Testis (tissue), 3 donors: ENCODE data around the gene VSIG10L. TPM values are rescaled to one million over a fixed set of nuclear protein-coding genes. Genes with fewer than 3 reads are reported as not detected.

Experiments used
- DNase-seq: peaks from one replicate; pipeline ENCODE4 v3.0.0-alpha.2; 2019
- H3K27ac ChIP-seq, 2 donors: fragments of 200-600 bp; sonication (generic); one replicate each; pipeline ENCODE4 v1.5.1; 2019
- H3K27me3 ChIP-seq: fragments of 200-600 bp; sonication (generic); one replicate; pipeline ENCODE4 v1.5.1; 2019
- H3K36me3 ChIP-seq: fragments of 200-600 bp; sonication (generic); one replicate; pipeline ENCODE4 v1.5.1; 2017; ENCODE audit warnings: low read depth; ENCODE audit errors: missing control alignments
- H3K4me1 ChIP-seq: fragments of 200-600 bp; sonication (generic); one replicate; pipeline ENCODE4 v1.5.1; 2019
- H3K4me3 ChIP-seq, 2 donors: fragments of 200-600 bp; sonication (generic); one replicate each; pipeline ENCODE4 v1.5.1; 2017 to 2019
- H3K9me3 ChIP-seq: fragments of 200-600 bp; sonication (generic); one replicate; pipeline ENCODE4 v1.5.1; 2017
- POLR2A ChIP-seq: fragments of 450-650 bp; IDR thresholded peaks from one replicate; pipeline ENCODE4 v1.6.1; 2017; ENCODE audit warnings: antibody characterized with exemption, mild to moderate bottlenecking, moderate library complexity
- WGBS, 2 donors: methylation state at CpG; one replicate each; pipeline ENCODE4 v1.1.5; 2018; 5-methylcytosine and 5-hydroxymethylcytosine counted together
- intact Hi-C: fragments of 100-400 bp; cut with DNase I; formaldehyde crosslinking; loops from one replicate; pipeline ENCODE4 v1.15.1; 2023; ENCODE audit warnings: low total_unique reads
- polyA plus RNA-seq: library from polyadenylated mRNA; stranded (reverse); fragments of 350-450 nt; fragmentation: Illumina TruSeq; extraction: RNeasy Lipid Tissue Mini Kit (QIAGEN cat#74804); gene quantifications from one replicate; pipeline ENCODE4 v1.2.3, GENCODE V29; 2014; ENCODE audit warnings: low read depth, low replicate concordance; ENCODE audit not compliant: insufficient read depth
- total RNA-seq, 2 donors: library from RNA; depleted of rRNA; stranded (reverse); fragments of >200 nt; gene quantifications; one replicate each; pipeline ENCODE4 v1.2.3, GENCODE V29; 2016
- TF ChIP-seq, protein P1 (sequence below), 3 experiments: fragments of 450-650 bp in 2 of 3; fragments of 200-600 bp in 1 of 3; sonication (generic) in 1 of 3; IDR thresholded peaks; one replicate each; pipeline ENCODE4 v1.5.1; 2016 to 2019; ENCODE audit warnings: antibody characterized with exemption in 3 of 3, mild to moderate bottlenecking in 2 of 3, moderate library complexity in 1 of 3

The VSIG10L gene
- total and polyA plus RNA-seq, 3 donors from 2014 or later: 5.8 to 12.0 (median 10.5) TPM

DNA sequence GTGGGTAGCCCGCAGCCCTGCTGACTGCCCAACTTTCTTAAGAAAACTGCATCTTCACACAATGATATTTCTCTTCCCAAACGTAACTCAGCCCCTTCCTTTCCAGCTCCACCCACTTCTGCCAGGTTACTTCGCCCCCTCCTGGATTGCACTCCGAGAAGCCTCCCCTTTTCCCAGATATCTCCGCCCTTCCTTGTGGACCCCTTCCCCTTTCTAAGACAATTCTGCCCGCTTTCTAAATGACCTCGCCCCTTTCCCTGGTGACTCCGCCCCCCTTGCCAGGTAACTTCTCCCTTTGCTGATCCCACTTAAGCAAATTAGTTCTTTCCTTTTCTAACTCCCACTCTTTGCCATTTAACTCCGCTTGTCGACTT is 2.6 kb downstream of the VSIG10L start:
- no peaks in the 10 kb centered on the region for H3K4me1 ChIP-seq
- H3K36me3 ChIP-seq: no peaks in the 10 kb centered on the region
- no peaks in the 10 kb centered on the region for H3K9me3 ChIP-seq
- no peaks in the 10 kb centered on the region for H3K27me3 ChIP-seq
- TF ChIP-seq, protein P1, sequence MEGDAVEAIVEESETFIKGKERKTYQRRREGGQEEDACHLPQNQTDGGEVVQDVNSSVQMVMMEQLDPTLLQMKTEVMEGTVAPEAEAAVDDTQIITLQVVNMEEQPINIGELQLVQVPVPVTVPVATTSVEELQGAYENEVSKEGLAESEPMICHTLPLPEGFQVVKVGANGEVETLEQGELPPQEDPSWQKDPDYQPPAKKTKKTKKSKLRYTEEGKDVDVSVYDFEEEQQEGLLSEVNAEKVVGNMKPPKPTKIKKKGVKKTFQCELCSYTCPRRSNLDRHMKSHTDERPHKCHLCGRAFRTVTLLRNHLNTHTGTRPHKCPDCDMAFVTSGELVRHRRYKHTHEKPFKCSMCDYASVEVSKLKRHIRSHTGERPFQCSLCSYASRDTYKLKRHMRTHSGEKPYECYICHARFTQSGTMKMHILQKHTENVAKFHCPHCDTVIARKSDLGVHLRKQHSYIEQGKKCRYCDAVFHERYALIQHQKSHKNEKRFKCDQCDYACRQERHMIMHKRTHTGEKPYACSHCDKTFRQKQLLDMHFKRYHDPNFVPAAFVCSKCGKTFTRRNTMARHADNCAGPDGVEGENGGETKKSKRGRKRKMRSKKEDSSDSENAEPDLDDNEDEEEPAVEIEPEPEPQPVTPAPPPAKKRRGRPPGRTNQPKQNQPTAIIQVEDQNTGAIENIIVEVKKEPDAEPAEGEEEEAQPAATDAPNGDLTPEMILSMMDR (IDR thresholded peaks at IDR 0.05): no peak
- TF ChIP-seq POLR2A: no peak
- intact Hi-C loops: no loop called here
- DNase-seq: no peak
- 0 to 2% methylated on average over 10 of the region's 10 CpGs for WGBS, 2 donors
- H3K27ac ChIP-seq: peak overlapping the region; percentile 62 to 80
- H3K4me3 ChIP-seq: peak overlapping the region; percentile 58 to 74

DNA sequence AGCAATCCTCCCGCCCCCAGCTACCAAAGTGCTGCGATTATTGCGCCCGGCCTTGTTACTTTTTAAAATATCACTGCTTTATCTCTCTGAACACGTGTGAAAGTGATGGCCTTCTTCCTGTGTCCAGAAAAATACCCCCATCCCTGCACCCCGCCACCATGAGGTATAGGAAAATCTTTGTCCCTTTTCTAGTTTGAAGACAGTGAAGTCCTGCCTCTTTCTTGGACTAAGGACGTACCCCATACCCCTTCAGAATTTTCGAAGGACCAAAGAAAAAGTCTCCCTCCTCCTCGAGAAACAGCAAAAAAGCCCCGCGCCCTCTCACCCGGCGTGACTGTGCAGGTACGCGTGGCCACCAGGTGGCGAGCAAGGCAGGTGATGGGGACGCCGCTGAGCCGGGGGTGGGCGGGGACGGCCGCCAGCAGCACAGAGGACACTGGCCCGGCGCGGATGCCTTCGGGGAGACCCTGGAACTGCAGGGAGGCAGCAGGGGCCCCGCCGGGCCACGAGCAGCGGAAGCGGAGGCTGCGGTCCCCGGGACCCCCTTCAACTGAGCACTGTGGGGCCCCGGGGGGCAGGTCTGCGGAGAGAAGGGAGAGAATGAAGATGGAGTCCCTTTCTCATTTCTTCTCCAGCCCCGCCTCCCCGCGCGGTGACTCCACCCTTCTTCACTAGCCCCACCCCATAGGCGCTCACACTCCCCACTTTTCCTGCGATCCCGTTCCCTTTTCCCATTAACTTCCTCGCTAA is 3.2 kb downstream of the VSIG10L start:
- Histone ChIP-seq H3K36me3 (no peaks in the 10 kb centered on the region), H3K9me3 (no peaks in the 10 kb centered on the region), H3K4me1 (no peaks in the 10 kb centered on the region), H3K27ac (peak overlapping the region; percentile 62 to 80), H3K27me3 (no peaks in the 10 kb centered on the region), H3K4me3 (peak overlapping the region; percentile 58 to 74)
- TF ChIP-seq, protein P1 (IDR thresholded peaks at IDR 0.05): peak; percentile 72 to 89 (median 83)
- no peak for TF ChIP-seq POLR2A
- peak; percentile 92 for DNase-seq
- intact Hi-C loops: no loop called here
- WGBS, 2 donors: 2 to 6% methylated on average over 20 to 40 of the region's 43 CpGs

GRCh38 chr19:51337861-51338562 is 3.9 kb downstream of the VSIG10L start:
- no peak for DNase-seq
- no peaks in the 10 kb centered on the region for H3K9me3 ChIP-seq
- intact Hi-C loops: no loop called here
- no peak overlapping the region for H3K27ac ChIP-seq
- H3K4me1 ChIP-seq: no peaks in the 10 kb centered on the region
- no peak for TF ChIP-seq POLR2A
- TF ChIP-seq, protein P1 (IDR thresholded peaks at IDR 0.05): no peak
- no peak overlapping the region for H3K4me3 ChIP-seq
- no peaks in the 10 kb centered on the region for H3K36me3 ChIP-seq
- 53 to 74% methylated on average over 10 to 19 of the region's 19 CpGs for WGBS, 2 donors
- no peaks in the 10 kb centered on the region for H3K27me3 ChIP-seq

DNA sequence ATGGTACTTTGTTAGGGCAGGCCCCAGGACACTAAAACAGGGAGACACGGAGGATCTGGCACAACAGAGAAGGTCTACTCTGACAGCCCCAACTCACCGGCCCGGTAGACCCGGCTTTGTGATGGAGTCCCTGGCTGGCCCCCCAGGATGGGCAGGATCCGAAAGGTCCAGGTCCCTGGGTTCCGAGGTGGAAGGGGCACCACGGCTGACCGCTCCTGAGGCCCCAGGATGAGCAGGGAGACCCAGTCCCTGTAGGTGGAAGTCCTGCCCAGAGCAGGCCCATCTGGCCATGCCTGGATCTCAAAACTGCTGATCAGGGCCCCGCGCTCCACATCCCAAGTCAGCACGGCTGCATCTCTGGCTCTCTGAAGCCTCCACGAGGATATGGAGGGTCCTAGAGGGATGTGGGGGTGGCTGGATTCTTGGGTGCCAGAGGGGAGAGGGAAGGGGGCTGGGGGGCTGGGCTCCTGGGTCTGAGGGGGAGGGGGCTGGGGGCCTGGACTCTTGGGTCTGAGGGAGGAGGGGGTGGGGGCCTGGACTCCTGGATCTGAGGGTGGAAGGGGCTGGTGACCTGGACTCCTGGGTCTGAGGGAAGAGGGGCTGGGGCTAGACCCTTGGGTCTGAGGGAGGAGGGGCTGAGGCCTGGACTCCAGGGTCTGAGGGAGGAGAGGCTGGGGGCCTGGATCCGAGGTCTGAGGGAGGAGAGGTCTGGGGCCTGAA is 4.6 kb downstream of the VSIG10L start:
- WGBS, 2 donors: 90 to 94% methylated on average over 5 to 13 of the region's 13 CpGs
- intact Hi-C loops: no loop called here
- no peaks in the 10 kb centered on the region for H3K9me3 ChIP-seq

More for the DNA sequence above, 4.6 kb downstream of the VSIG10L start:
- H3K36me3 ChIP-seq: no peaks in the 10 kb centered on the region
- H3K27ac ChIP-seq: no peak overlapping the region
- no peaks in the 10 kb centered on the region for H3K4me1 ChIP-seq
- no peak overlapping the region for H3K4me3 ChIP-seq
- no peaks in the 10 kb centered on the region for H3K27me3 ChIP-seq
- TF ChIP-seq POLR2A: no peak
- TF ChIP-seq, protein P1 (IDR thresholded peaks at IDR 0.05): no peak
- no peak for DNase-seq
